Esophagus squamous epithelium (tissue), 5 donors: ENCODE results near the gene MYT1. TPM values are rescaled to one million over a fixed set of nuclear protein-coding genes. Genes with fewer than 3 reads are reported as not detected.

Source experiments
- DNase-seq: peaks from one replicate; lab custom pipeline; 2025; lab: John Stamatoyannopoulos, UW
- H3K27ac ChIP-seq, 4 donors: fragments of 200-600 bp; sonication (generic); one replicate each; pipeline ENCODE4 v1.5.1; 2016 to 2019; ENCODE audit warnings: mild to moderate bottlenecking in 1 of 4
- H3K27me3 ChIP-seq, 4 donors: fragments of 200-600 bp; sonication (generic); 1 replicate in 3 of 4; 2 replicates in 1 of 4; pipeline versions ENCODE4 v1.5.1 to v1.6.0; 2017 to 2021; ENCODE audit warnings: antibody characterized with exemption in 1 of 4
- H3K36me3 ChIP-seq, 3 donors: fragments of 200-600 bp; sonication (generic); one replicate each; pipeline ENCODE4 v1.5.1; 2016 to 2019
- H3K4me1 ChIP-seq, 3 donors: fragments of 200-600 bp; sonication (generic); one replicate each; pipeline ENCODE4 v1.5.1; 2017 to 2019
- H3K4me3 ChIP-seq, 4 donors: fragments of 200-600 bp; sonication (generic); 1 replicate in 3 of 4; 2 replicates in 1 of 4; pipeline ENCODE4 v1.5.1; 2016 to 2019; ENCODE audit warnings: mild to moderate bottlenecking in 2 of 4, moderate library complexity in 1 of 4
- H3K9me3 ChIP-seq, 3 donors: fragments of 200-600 bp; sonication (generic); one replicate each; pipeline ENCODE4 v1.5.1; 2016 to 2019
- CTCF ChIP-seq, 6 experiments: fragments of 450-650 bp in 4 of 6; fragments of 200-600 bp in 2 of 6; sonication (generic) in 2 of 6; IDR thresholded peaks; one replicate each; pipeline ENCODE4 v1.5.1; 2016 to 2019; ENCODE audit warnings: antibody characterized with exemption in 6 of 6, mild to moderate bottlenecking in 4 of 6, moderate library complexity in 4 of 6
- POLR2A ChIP-seq, 4 donors: fragments of 450-650 bp; IDR thresholded peaks; one replicate each; pipeline ENCODE4 v1.6.1; 2017; ENCODE audit warnings: antibody characterized with exemption in 4 of 4, mild to moderate bottlenecking in 4 of 4, moderate library complexity in 3 of 4
- WGBS, 2 donors: methylation state at CpG; one replicate each; pipeline ENCODE4 v1.1.5; 2018; 5-methylcytosine and 5-hydroxymethylcytosine counted together
- intact Hi-C: fragments of 100-400 bp; cut with DNase I; formaldehyde crosslinking; loops from one replicate; pipeline ENCODE4 v1.15.0; 2022
- total RNA-seq, 4 donors: library from RNA; depleted of rRNA; stranded (reverse); fragments of >200 nt; gene quantifications; one replicate each; pipeline ENCODE4 v1.1.0, GENCODE V29; 2016
- donor health status: DM: yes; HTN: yes; CAD: no.

The MYT1 gene
- total RNA-seq, 4 donors from 2014 or later, result not detected

GRCh38 chr20:64148581-64148980 is 15.7 kb upstream of the MYT1 start:
- no peak overlapping the region for H3K4me3 ChIP-seq
- TF ChIP-seq CTCF (IDR thresholded peaks at IDR 0.05), result no peak
- no peak for TF ChIP-seq POLR2A (IDR thresholded peaks at IDR 0.05)
- peaks cover 0 to 17% (median 10%) of the 10 kb centered on the region in 3 donors for H3K9me3 ChIP-seq
- WGBS, 2 donors, result 68 to 77% methylated on average over 5 of the region's 5 CpGs
- peaks cover 0 to 37% (median 0%) of the 10 kb centered on the region in 4 donors for H3K27me3 ChIP-seq
- intact Hi-C loops, result no loop called here
- no peak for DNase-seq
- no peaks in the 10 kb centered on the region for H3K36me3 ChIP-seq
- no peak overlapping the region for H3K27ac ChIP-seq
- peaks cover 5 to 18% (median 9%) of the 10 kb centered on the region in 3 donors for H3K4me1 ChIP-seq

- no peak overlapping the region for H3K4me3 ChIP-seq
- intact Hi-C loops, result no loop called here
- H3K4me1 ChIP-seq, result peaks cover 5 to 18% (median 9%) of the 10 kb centered on the region in 3 donors
- no peak overlapping the region for H3K27ac ChIP-seq
- TF ChIP-seq POLR2A (IDR thresholded peaks at IDR 0.05) (no peak), CTCF (IDR thresholded peaks at IDR 0.05) (no peak)
- H3K36me3 ChIP-seq, result no peaks in the 10 kb centered on the region
- H3K9me3 ChIP-seq, result peaks cover 0 to 17% (median 10%) of the 10 kb centered on the region in 3 donors
- DNase-seq, result no peak
- H3K27me3 ChIP-seq, result peaks cover 0 to 41% (median 0%) of the 10 kb centered on the region in 4 donors
- 91% methylated on average over 7 of the region's 7 CpGs; no CpG with 5 or more reads in 1 of the 2 donors for WGBS, 2 donors
Measured at GRCh38 chr20:64149141-64149540, 15.1 kb upstream of the MYT1 start.

GRCh38 chr20:64149809-64150560 is 14.3 kb upstream of the MYT1 start:
- 84 to 87% methylated on average over 26 of the region's 26 CpGs for WGBS, 2 donors
- Histone ChIP-seq H3K27ac (no peak overlapping the region), H3K4me1 (peaks cover 5 to 18% (median 9%) of the 10 kb centered on the region in 3 donors), H3K27me3 (peaks cover 0 to 48% (median 0%) of the 10 kb centered on the region in 4 donors), H3K4me3 (no peak overlapping the region), H3K9me3 (peaks cover 0 to 12% (median 6%) of the 10 kb centered on the region in 3 donors), H3K36me3 (no peaks in the 10 kb centered on the region)
- TF ChIP-seq POLR2A (IDR thresholded peaks at IDR 0.05) (no peak), CTCF (IDR thresholded peaks at IDR 0.05) (no peak)
- intact Hi-C loops, result no loop called here
- no peak for DNase-seq

- Histone ChIP-seq H3K4me1 (peaks cover 5 to 26% (median 9%) of the 10 kb centered on the region in 3 donors), H3K27ac (no peak overlapping the region), H3K36me3 (no peaks in the 10 kb centered on the region), H3K4me3 (no peak overlapping the region), H3K27me3 (peaks cover 0 to 48% (median 0%) of the 10 kb centered on the region in 4 donors), H3K9me3 (peaks cover 0 to 2% (median 0%) of the 10 kb centered on the region in 3 donors)
- intact Hi-C loops, result no loop called here
- TF ChIP-seq POLR2A (IDR thresholded peaks at IDR 0.05) (no peak), CTCF (IDR thresholded peaks at IDR 0.05) (no peak)
- 82 to 85% methylated on average over 7 to 12 of the region's 13 CpGs for WGBS, 2 donors
- no peak for DNase-seq
Measured at GRCh38 chr20:64150756-64151632, 13.3 kb upstream of the MYT1 start.
